HepG2 (cell line): ENCODE data around the gene ACE. TPM values are rescaled to one million over a fixed set of nuclear protein-coding genes. Genes with fewer than 3 reads are reported as not detected.
A peak's percentile ranks its signal among the peaks of the same experiment; 100 is the strongest.

ENCODE experiments used
- ATAC-seq: fragments of 200-7000 bp; cut with Tn5 transposase; 3 replicates; pipeline ENCODE4 v1.9.1; 2020; ENCODE audit warnings: mild to moderate bottlenecking, moderate library complexity
- BruUV-seq: library from RNA; stranded (reverse); fragments of 400-500 nt; replicated peaks from 2 replicates; lab custom pipeline; 2021; lab: Mats Ljungman, UMichigan
- CTCF ChIA-PET: fragments of 300-600 bp; formaldehyde crosslinking; extraction: SDS; loops from one replicate; lab custom pipeline; 2021; ENCODE audit warnings: low total read pairs, inconsistent platforms, low intra/inter-chr PET ratio; lab: Yijun Ruan, JAX
- POLR2A ChIA-PET: fragments of 350-600 bp; sonication (Branson Sonifier 250); formaldehyde crosslinking; loops from one replicate; lab custom pipeline; 2020; ENCODE audit warnings: antibody characterized with exemption, inconsistent platforms; lab: Yijun Ruan, JAX
- DNase-seq: peaks from one replicate; pipeline ENCODE4 v3.0.0-alpha.2; 2015; ENCODE audit warnings: low spot score
- FAIRE-seq: peaks from 3 replicates; lab custom pipeline; 2011; peaks lifted over from hg19 to GRCh38; lab: Jason Lieb, UNC
- H2AFZ ChIP-seq: one replicate; pipeline ENCODE4 v1.6.1; 2011; ENCODE audit warnings: low read length, inconsistent platforms
- H3K27ac ChIP-seq: fragments of 300-600 bp; 3 replicates; pipeline ENCODE4 v1.8.0; 2011; ENCODE audit warnings: mixed run types, mild to moderate bottlenecking, mixed read lengths, low read length, inconsistent platforms; ENCODE audit not compliant: insufficient read depth; ENCODE audit errors: extremely low read length
- H3K27me3 ChIP-seq, 2 experiments: fragments of 200-600 bp in 1 of 2; 2 replicates in 1 of 2; 3 replicates in 1 of 2; pipeline versions ENCODE4 v1.6.0 to v1.8.0; 2011; ENCODE audit warnings: low read length in 2 of 2, mild to moderate bottlenecking in 2 of 2, moderate library complexity in 2 of 2, inconsistent platforms in 1 of 2; ENCODE audit not compliant: insufficient read depth in 2 of 2, control insufficient read depth in 1 of 2
- H3K36me3 ChIP-seq, 2 experiments: fragments of 200-600 bp in 1 of 2; replicated peaks in 1 of 2; 2 replicates in 1 of 2; 3 replicates in 1 of 2; pipeline versions ENCODE4 v1.5.1 to v1.8.0; 2011; ENCODE audit warnings: low read length in 2 of 2, inconsistent platforms in 1 of 2; ENCODE audit not compliant: insufficient read depth in 2 of 2, control insufficient read depth in 1 of 2
- H3K4me1 ChIP-seq: 2 replicates; pipeline ENCODE4 v1.5.1; 2012; ENCODE audit warnings: low read length, inconsistent platforms; ENCODE audit not compliant: insufficient read depth
- H3K4me2 ChIP-seq: 2 replicates; pipeline ENCODE4 v1.6.0; 2011; ENCODE audit warnings: low read depth, low read length, inconsistent platforms
- H3K4me3 ChIP-seq, 3 experiments: fragments of 200-600 bp in 1 of 3; sonication (generic), shearing (Covaris generic) in 1 of 3; replicated peaks in 1 of 3; 2 replicates each; pipeline ENCODE4 v1.5.1; 2011 to 2016; ENCODE audit warnings: low read length in 3 of 3, inconsistent platforms in 2 of 3, low read depth in 2 of 3, mild to moderate bottlenecking in 2 of 3, control low read depth in 1 of 3, mixed read lengths in 1 of 3; ENCODE audit not compliant: insufficient read depth in 1 of 3
- H3K79me2 ChIP-seq: one replicate; pipeline ENCODE4 v1.6.1; 2011; ENCODE audit warnings: low read length, inconsistent platforms; ENCODE audit not compliant: insufficient read depth
- H3K9ac ChIP-seq: 2 replicates; pipeline ENCODE4 v1.6.0; 2011; ENCODE audit warnings: mild to moderate bottlenecking, low read depth, low read length, inconsistent platforms; ENCODE audit not compliant: insufficient read depth
- H3K9me3 ChIP-seq: 2 replicates; pipeline ENCODE4 v1.5.1; 2012; ENCODE audit warnings: mild to moderate bottlenecking, low read length
- H4K20me1 ChIP-seq: 2 replicates; pipeline ENCODE4 v1.6.0; 2011; ENCODE audit warnings: inconsistent platforms, mild to moderate bottlenecking, low read length, moderate library complexity; ENCODE audit not compliant: insufficient read depth
- CHCHD3 ChIP-seq: sonication (generic); formaldehyde crosslinking; IDR thresholded peaks from 2 replicates; pipeline ENCODE4 v1.8.0; 2022; ENCODE audit warnings: mild to moderate bottlenecking, missing genetic modification reagents, moderate library complexity
- RFX5 ChIP-seq: IDR thresholded peaks from 2 replicates; pipeline ENCODE4 v1.6.1; 2011; ENCODE audit warnings: low read depth, low read length, improper control_type of control experiment
- SALL2 ChIP-seq: sonication (generic); formaldehyde crosslinking; IDR thresholded peaks from 2 replicates; pipeline ENCODE4 v1.8.1; 2023; ENCODE audit warnings: mild to moderate bottlenecking, missing genetic modification reagents, inconsistent platforms
- WGBS: methylation state at CpG from one replicate; pipeline ENCODE4 v1.1.6; 2017; ENCODE audit warnings: low lambda C conversion rate; 5-methylcytosine and 5-hydroxymethylcytosine counted together
- in situ Hi-C: cut with HindIII; loops from 2 replicates; pipeline ENCODE4 v1.10.0; 2017; ENCODE audit warnings: low pct_unique_long_range_greater_than_20kb; ENCODE audit not compliant: extremely low pct_ligation_motif_present
- intact Hi-C: fragments of 100-400 bp; cut with micrococcal nuclease; formaldehyde crosslinking; loops from one replicate; pipeline ENCODE4 v1.10.0; 2022; ENCODE audit not compliant: unreplicated experiment
- polyA plus RNA-seq, 8 experiments: library from polyadenylated mRNA; depleted of rRNA in 3 of 8; stranded (reverse) in 7 of 8; unstranded in 1 of 8; fragments of >200 nt; fragmentation: Illumina TruSeq in 4 of 8; extraction: Trizol in 4 of 8; gene quantifications; 2 replicates each; pipeline versions ENCODE4 v1.2.1 to v1.2.3, GENCODE V29; 2011 to 2016; ENCODE audit warnings: low read depth in 4 of 8, missing spikeins in 1 of 8, mixed read lengths in 1 of 8; ENCODE audit not compliant: insufficient read depth in 1 of 8
- total RNA-seq, 5 experiments: library from RNA; depleted of rRNA; stranded (reverse); fragments of >200 nt; fragmentation: Illumina TruSeq; extraction: Trizol; gene quantifications; 2 replicates each; pipeline ENCODE4 v1.2.3, GENCODE V29; 2016; ENCODE audit warnings: low read depth in 1 of 5
- TF ChIP-seq, protein P1 (sequence below): IDR thresholded peaks from 2 replicates; pipeline ENCODE4 v1.6.1; 2016; ENCODE audit warnings: missing compliant biosample characterization, missing genetic modification reagents, borderline replicate concordance
- TF ChIP-seq, protein P2 (sequence below): sonication (generic); formaldehyde crosslinking; IDR thresholded peaks from 2 replicates; pipeline ENCODE4 v1.4.0; 2020; ENCODE audit warnings: missing genetic modification reagents

Gene ACE
- total and polyA plus RNA-seq, 2 of the 13 experiments (the other 11 are each of a cell fraction or from before 2014, with no cell fraction given) = 0.08 to 0.13 TPM

DNA sequence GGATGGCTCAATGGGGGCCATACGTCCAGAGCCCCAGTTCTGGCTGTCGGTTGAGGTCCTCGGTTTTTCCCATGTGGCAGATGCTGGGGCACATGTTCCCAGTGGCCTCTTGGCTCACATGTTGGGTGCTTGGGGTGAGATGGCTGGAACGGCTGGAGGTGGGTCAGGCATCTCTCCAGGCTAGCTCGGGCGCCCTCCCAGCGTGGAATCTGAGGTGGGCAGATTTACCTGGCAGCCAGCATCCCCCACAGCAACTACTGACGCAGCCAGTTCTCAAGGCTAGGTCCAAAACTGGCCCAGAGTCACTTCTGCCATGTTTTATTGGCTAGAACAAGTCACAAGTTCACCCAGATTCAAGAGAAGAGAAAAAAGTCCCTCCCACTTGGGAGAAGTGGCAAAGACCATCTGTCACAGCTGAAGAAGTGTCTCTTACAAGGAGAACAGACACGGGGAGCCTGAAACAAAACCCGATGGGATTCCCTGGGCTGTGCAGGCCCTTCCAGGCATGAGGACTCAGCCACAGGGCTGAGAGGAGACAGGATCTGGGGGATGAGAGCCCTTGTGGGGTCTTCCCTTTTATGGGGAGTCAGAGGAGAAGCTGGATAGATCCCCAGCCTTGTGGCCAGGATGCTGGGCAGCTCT, 15.2 kb downstream of the ACE start:
- in situ Hi-C loops = no loop called here
- CTCF ChIA-PET = no interaction called here

DNA sequence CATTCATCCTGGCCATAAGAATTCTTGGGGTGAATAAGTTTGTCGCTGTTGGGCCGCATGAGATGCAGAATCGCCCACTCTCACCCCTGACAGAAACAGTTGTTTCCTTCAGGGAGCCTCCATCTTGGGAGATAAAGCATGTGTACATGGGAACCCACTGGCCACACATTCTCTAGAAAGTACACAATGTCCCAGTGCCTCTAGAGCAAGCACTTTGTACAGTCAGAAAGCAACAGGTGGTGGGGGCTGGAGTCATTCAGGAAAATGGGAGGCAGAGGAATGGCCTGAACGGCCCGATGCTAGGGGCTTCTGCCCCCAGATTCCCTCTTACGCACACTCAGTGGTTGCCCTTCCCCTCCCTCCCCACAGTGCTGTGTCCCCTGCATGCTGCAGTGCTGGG, 16.1 kb downstream of the ACE start:
- Histone ChIP-seq H3K27me3 (peaks cover 14 to 81% of the 10 kb centered on the region in 2 experiments; a peak in 4 of 5 replicates), H3K36me3 (no peaks in the 10 kb centered on the region), H3K79me2 (no peaks in the 10 kb centered on the region), H3K4me1 (peaks cover 13% of the 10 kb centered on the region), H3K9ac (no peak overlapping the region), H3K9me3 (no peaks in the 10 kb centered on the region), H3K4me2 (no peak overlapping the region), H3K4me3 (no peak overlapping the region), H4K20me1 (no peaks in the 10 kb centered on the region), H3K27ac (no peak overlapping the region), H2AFZ (no peak overlapping the region)
- no peak for ATAC-seq
- no peak for FAIRE-seq
- ChIA-PET CTCF (no interaction called here), POLR2A (no interaction called here)
- intact Hi-C loops (no loop called here), in situ Hi-C loops (no loop called here)
- 69% methylated on average over 5 of the region's 6 CpGs for WGBS
- TF ChIP-seq, protein P1, sequence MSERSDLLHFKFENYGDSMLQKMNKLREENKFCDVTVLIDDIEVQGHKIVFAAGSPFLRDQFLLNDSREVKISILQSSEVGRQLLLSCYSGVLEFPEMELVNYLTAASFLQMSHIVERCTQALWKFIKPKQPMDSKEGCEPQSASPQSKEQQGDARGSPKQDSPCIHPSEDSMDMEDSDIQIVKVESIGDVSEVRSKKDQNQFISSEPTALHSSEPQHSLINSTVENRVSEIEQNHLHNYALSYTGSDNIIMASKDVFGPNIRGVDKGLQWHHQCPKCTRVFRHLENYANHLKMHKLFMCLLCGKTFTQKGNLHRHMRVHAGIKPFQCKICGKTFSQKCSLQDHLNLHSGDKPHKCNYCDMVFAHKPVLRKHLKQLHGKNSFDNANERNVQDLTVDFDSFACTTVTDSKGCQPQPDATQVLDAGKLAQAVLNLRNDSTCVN = peak; percentile 69; the same call in 1 of the 2 replicates
- TF ChIP-seq SALL2 = no peak
- BruUV-seq = no TSS peak
- no peak for DNase-seq

More for the DNA sequence above, 15.2 kb downstream of the ACE start:
- no peak overlapping the region for H3K27ac ChIP-seq
- TF ChIP-seq CHCHD3 (CRISPR knock-in tag) (no peak), RFX5 (peak; percentile 93)
- TF ChIP-seq, protein P2, sequence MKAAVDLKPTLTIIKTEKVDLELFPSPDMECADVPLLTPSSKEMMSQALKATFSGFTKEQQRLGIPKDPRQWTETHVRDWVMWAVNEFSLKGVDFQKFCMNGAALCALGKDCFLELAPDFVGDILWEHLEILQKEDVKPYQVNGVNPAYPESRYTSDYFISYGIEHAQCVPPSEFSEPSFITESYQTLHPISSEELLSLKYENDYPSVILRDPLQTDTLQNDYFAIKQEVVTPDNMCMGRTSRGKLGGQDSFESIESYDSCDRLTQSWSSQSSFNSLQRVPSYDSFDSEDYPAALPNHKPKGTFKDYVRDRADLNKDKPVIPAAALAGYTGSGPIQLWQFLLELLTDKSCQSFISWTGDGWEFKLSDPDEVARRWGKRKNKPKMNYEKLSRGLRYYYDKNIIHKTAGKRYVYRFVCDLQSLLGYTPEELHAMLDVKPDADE (CRISPR knock-in tag) = no peak
- H4K20me1 ChIP-seq = no peaks in the 10 kb centered on the region
- 32% methylated on average over 9 of the region's 10 CpGs for WGBS
- POLR2A ChIA-PET = no interaction called here
- FAIRE-seq (no peak), DNase-seq (no peak), ATAC-seq (no peak)
- H3K4me2 ChIP-seq = no peak overlapping the region
- peaks cover 11% of the 10 kb centered on the region; the same call in 1 of the 2 replicates for H3K4me1 ChIP-seq
- H3K27me3 ChIP-seq = peaks cover 15 to 90% of the 10 kb centered on the region in 2 experiments; a peak in 4 of 5 replicates
- no peak overlapping the region for H2AFZ ChIP-seq
- no peaks in the 10 kb centered on the region for H3K79me2 ChIP-seq
- H3K4me3 ChIP-seq = no peak overlapping the region
- intact Hi-C loops = no loop called here
- no TSS peak for BruUV-seq
- no peak overlapping the region for H3K9ac ChIP-seq
- H3K36me3 ChIP-seq = no peaks in the 10 kb centered on the region
- H3K9me3 ChIP-seq = no peaks in the 10 kb centered on the region
